Measurements from ENCODE around the gene BMX.

BMX gene

DNA sequence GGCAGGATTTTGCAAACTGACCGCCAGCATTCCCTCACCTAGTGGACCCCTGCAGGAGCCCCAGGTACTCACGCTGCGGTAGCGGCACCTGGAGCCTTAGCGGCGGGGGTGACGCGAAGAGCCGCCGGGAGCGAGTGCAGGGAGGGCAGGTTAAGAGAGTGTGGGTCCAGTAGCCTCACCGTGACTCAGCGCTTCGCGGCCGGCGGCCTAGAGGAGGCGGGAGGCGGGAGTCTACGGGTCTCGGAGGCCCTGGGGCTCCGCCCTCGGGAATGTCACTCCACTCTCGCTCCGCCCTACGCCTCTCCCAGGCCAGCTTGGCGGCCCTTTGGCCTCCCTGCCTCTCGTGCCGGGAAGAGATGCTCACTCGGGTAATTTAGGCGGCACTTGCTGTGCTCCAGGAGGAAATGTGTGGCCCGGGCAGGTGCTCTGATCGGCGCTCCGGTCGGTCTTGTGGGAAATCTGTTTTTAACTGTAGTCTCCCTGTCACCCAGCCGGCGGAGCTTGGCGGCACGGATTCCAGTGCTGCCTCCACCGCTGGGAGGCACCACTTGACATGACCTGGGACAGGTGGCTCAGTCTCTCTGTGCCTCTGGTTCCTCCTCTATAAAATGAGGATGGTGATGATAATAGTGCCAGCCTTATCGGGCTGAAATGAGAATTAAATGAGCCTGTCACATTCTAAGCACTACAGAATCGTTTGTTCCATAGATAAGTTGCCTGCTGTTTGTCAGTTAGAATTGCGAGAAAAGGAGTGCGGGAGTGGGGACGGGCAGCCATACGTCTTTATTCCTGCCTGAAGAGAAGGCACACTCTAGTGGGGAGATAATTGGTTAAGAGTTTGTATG lies 7.3 kb upstream of the BMX start, which contains the start of gene PIR:
Gene PIR (minus strand): TSS at position 216 of the 845 bp plus-strand sequence. CDS start 2,076 bp downstream, outside the sequence.
- Mint-ChIP-seq H3K36me3 (ENCODE audit: insufficient read depth) (no peaks in the 10 kb centered on the region), H3K27me3 (peaks cover 10 to 15% of the 10 kb centered on the region in 2 donors), H3K4me3 (peak within 1 kb of the TSS; percentile 69 to 76), H3K9me3 (no peaks in the 10 kb centered on the region), H3K27ac (no peak within 1 kb of the TSS), H3K4me1 (ENCODE audit: low read depth in 2 of 2) (peaks cover 3 to 10% of the 10 kb centered on the region in 2 donors)
- DNase-seq (peak in 2 of 3 experiments; percentile 2 to 7), ATAC-seq (replicated peaks) (peak; percentile 86)

DNA sequence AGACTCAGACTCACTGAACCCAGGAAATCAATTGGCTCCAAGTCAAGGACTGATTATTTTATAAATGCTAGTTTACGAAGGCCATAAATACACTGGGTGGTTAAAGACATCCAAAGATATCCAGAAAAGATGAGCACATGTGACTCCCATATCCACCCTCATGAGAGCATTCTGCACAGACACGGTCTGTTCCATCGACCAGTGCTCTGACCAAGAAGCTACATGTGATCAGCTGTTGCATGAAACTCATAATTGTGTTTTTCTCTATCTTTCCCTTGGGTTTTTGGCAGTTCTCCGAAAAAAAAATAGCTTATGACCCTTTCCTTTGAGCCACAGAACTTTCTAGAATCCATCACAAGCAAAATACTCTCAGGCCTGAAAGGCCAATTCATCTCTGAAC lies 4.8 kb upstream of the BMX start:
- peaks cover 3 to 10% of the 10 kb centered on the region in 2 donors for H3K4me1 Mint-ChIP-seq (ENCODE audit: low read depth in 2 of 2)
- no peak overlapping the region for H3K4me3 Mint-ChIP-seq
- H3K9me3 Mint-ChIP-seq: no peaks in the 10 kb centered on the region
- no peak overlapping the region for H3K27ac Mint-ChIP-seq
- H3K36me3 Mint-ChIP-seq (ENCODE audit: insufficient read depth): no peaks in the 10 kb centered on the region
- ATAC-seq (replicated peaks) (no peak), DNase-seq (no peak)
- H3K27me3 Mint-ChIP-seq: peaks cover 10 to 15% of the 10 kb centered on the region in 2 donors

- no peak for DNase-seq
- Mint-ChIP-seq H3K9me3 (no peaks in the 10 kb centered on the region), H3K4me3 (no peak overlapping the region), H3K27me3 (peaks cover 15% of the 10 kb centered on the region in 2 donors), H3K36me3 (ENCODE audit: insufficient read depth) (no peaks in the 10 kb centered on the region), H3K4me1 (ENCODE audit: low read depth in 2 of 2) (peaks cover 3 to 10% of the 10 kb centered on the region in 2 donors), H3K27ac (no peak overlapping the region)
- ATAC-seq (replicated peaks): no peak
Measured at GRCh38 chrX:15496824-15497223, 3.8 kb upstream of the BMX start.

- no peak overlapping the region for H3K4me3 Mint-ChIP-seq
- H3K36me3 Mint-ChIP-seq (ENCODE audit: insufficient read depth): no peaks in the 10 kb centered on the region
- peaks cover 3 to 10% of the 10 kb centered on the region in 2 donors for H3K4me1 Mint-ChIP-seq (ENCODE audit: low read depth in 2 of 2)
- no peak overlapping the region for H3K27ac Mint-ChIP-seq
- H3K9me3 Mint-ChIP-seq: no peaks in the 10 kb centered on the region
- peak; percentile 38 to 52 (median 42) for DNase-seq
- peaks cover 15 to 21% of the 10 kb centered on the region in 2 donors for H3K27me3 Mint-ChIP-seq
- ATAC-seq (replicated peaks): peak; percentile 55
Measured at GRCh38 chrX:15497865-15498264, 2.7 kb upstream of the BMX start.

GRCh38 chrX:15498741-15499140 lies 1.9 kb upstream of the BMX start:
- peaks cover 3 to 5% of the 10 kb centered on the region in 2 donors for H3K4me1 Mint-ChIP-seq (ENCODE audit: low read depth in 2 of 2)
- DNase-seq (no peak), ATAC-seq (replicated peaks) (no peak)
- H3K27me3 Mint-ChIP-seq: peaks cover 9 to 17% of the 10 kb centered on the region in 2 donors
- no peak overlapping the region for H3K27ac Mint-ChIP-seq
- no peak overlapping the region for H3K4me3 Mint-ChIP-seq
- H3K9me3 Mint-ChIP-seq: no peaks in the 10 kb centered on the region
- H3K36me3 Mint-ChIP-seq (ENCODE audit: insufficient read depth): no peaks in the 10 kb centered on the region

DNA sequence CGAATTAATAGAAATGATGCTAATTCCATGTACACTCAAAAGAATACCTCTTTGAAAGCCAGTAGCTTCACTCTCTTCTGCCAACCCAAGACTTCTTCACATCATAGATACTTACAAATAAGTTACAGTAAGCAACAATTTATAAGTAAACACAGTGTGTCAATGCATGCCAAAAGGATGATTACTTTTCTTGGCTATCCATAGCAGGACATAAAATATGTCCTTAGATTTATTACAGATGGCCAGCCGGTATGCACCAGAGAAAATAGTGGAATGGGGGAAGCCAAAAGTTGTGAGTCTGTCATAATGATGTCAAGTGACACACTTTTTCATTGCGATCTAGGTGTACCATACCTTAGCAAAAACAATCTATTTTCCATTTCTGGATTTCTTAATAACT lies 631 bp upstream of the BMX start:
- no peak for ATAC-seq (replicated peaks)
- no peak for DNase-seq
- no peak overlapping the region for H3K4me3 Mint-ChIP-seq
- H3K27ac Mint-ChIP-seq: no peak overlapping the region
- H3K36me3 Mint-ChIP-seq (ENCODE audit: insufficient read depth): no peaks in the 10 kb centered on the region
- H3K27me3 Mint-ChIP-seq: peaks cover 17 to 22% of the 10 kb centered on the region in 2 donors
- no peaks in the 10 kb centered on the region for H3K9me3 Mint-ChIP-seq
- H3K4me1 Mint-ChIP-seq (ENCODE audit: low read depth in 2 of 2): peaks cover 3 to 5% of the 10 kb centered on the region in 2 donors

DNA sequence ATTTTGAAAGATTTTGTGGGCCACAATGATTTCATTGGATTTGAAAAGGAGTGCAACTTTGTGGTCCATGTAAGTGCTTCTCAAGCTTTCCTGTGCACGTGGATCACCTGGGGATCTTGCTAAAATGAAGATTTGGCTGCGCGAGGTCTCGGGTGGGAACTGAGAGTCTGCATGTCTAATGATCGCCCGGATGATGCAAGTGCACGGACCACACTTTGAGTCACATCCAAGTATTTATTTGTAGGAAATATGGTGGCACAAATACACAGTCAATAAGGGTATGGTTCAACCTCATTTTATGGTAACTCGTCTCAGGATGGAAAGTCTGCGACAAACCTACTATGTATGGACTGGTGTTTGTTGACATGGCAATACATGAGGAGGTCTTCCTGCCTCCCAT lies 899 bp downstream of the BMX start:
- Mint-ChIP-seq H3K27ac (no peak overlapping the region), H3K36me3 (ENCODE audit: insufficient read depth) (no peaks in the 10 kb centered on the region), H3K27me3 (peaks cover 17 to 22% of the 10 kb centered on the region in 2 donors), H3K4me3 (no peak overlapping the region), H3K9me3 (no peaks in the 10 kb centered on the region), H3K4me1 (ENCODE audit: low read depth in 2 of 2) (peaks cover 3 to 5% of the 10 kb centered on the region in 2 donors)
- no peak for DNase-seq
- no peak for ATAC-seq (replicated peaks)

- Mint-ChIP-seq H3K9me3 (no peaks in the 10 kb centered on the region), H3K4me3 (no peak overlapping the region), H3K27me3 (peaks cover 14 to 30% of the 10 kb centered on the region in 2 donors), H3K4me1 (ENCODE audit: low read depth in 2 of 2) (no peaks in the 10 kb centered on the region), H3K36me3 (ENCODE audit: insufficient read depth) (no peaks in the 10 kb centered on the region), H3K27ac (no peak overlapping the region)
- ATAC-seq (replicated peaks) (no peak), DNase-seq (no peak)
Measured at GRCh38 chrX:15504661-15505060, 4.1 kb downstream of the BMX start.

- Mint-ChIP-seq H3K9me3 (no peaks in the 10 kb centered on the region), H3K27me3 (peaks cover 18 to 35% of the 10 kb centered on the region in 2 donors), H3K4me3 (no peak overlapping the region), H3K4me1 (ENCODE audit: low read depth in 2 of 2) (no peaks in the 10 kb centered on the region), H3K36me3 (ENCODE audit: insufficient read depth) (no peaks in the 10 kb centered on the region), H3K27ac (no peak overlapping the region)
- DNase-seq (no peak), ATAC-seq (replicated peaks) (no peak)
Measured at GRCh38 chrX:15505101-15505500, 4.5 kb downstream of the BMX start.

DNA sequence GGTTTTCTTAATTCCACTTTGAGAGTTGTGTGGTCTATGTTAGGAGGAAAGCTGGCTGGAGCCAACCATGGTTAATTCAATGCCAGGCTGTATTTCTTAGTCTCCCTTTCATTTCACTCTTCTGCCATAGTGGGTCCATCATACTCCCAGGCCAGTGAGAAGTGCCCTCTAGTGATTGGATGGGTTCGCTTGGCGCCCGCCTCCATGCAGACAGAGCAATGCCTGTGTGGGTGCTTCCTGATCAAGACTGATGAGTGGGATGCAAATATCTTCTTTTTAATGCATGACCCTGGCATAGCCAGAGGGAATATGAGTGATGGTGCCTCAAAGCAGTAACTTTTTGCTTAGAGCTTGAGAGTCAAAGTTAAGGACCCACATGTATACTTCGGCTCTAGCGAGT lies 6.4 kb downstream of the BMX start:
- Mint-ChIP-seq H3K27me3 (peaks cover 18 to 29% of the 10 kb centered on the region in 2 donors), H3K4me1 (ENCODE audit: low read depth in 2 of 2) (no peaks in the 10 kb centered on the region), H3K4me3 (no peak overlapping the region), H3K27ac (no peak overlapping the region), H3K9me3 (no peaks in the 10 kb centered on the region), H3K36me3 (ENCODE audit: insufficient read depth) (no peaks in the 10 kb centered on the region)
- DNase-seq (no peak), ATAC-seq (replicated peaks) (no peak)

- peaks cover 8 to 18% of the 10 kb centered on the region in 2 donors for H3K27me3 Mint-ChIP-seq
- no peak for DNase-seq
- no peaks in the 10 kb centered on the region for H3K4me1 Mint-ChIP-seq (ENCODE audit: low read depth in 2 of 2)
- H3K4me3 Mint-ChIP-seq: no peak overlapping the region
- H3K9me3 Mint-ChIP-seq: no peaks in the 10 kb centered on the region
- H3K36me3 Mint-ChIP-seq (ENCODE audit: insufficient read depth): no peaks in the 10 kb centered on the region
- no peak for ATAC-seq (replicated peaks)
- H3K27ac Mint-ChIP-seq: no peak overlapping the region
Measured at GRCh38 chrX:15509845-15510244, 9.2 kb downstream of the BMX start.

DNA sequence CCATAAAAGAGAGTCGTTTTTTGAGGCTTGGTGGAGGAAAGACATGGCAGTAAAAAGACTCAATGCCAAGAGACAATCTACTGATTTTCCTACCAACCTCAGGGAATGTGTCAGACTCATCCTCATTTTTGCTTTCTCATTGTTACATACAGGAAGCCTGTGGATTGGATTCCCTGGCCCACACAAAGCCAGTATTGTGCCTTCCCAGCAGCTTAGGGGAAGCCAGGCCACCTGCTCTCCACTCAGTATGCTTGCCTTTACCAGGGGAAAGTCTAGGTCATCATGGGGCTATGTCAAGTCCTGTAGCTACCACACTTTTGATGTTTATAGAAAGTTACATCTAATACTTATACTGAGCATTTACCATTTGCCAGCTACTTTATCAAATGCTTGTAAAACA lies 11.0 kb downstream of the BMX start:
- H3K36me3 Mint-ChIP-seq (ENCODE audit: insufficient read depth): no peaks in the 10 kb centered on the region
- H3K27ac Mint-ChIP-seq: no peak overlapping the region
- no peak for DNase-seq
- H3K27me3 Mint-ChIP-seq: peaks cover 8 to 18% of the 10 kb centered on the region in 2 donors
- no peak for ATAC-seq (replicated peaks)
- no peak overlapping the region for H3K4me3 Mint-ChIP-seq
- no peaks in the 10 kb centered on the region for H3K4me1 Mint-ChIP-seq (ENCODE audit: low read depth in 2 of 2)
- H3K9me3 Mint-ChIP-seq: no peaks in the 10 kb centered on the region

- Mint-ChIP-seq H3K4me1 (ENCODE audit: low read depth in 2 of 2) (no peaks in the 10 kb centered on the region), H3K27ac (no peak overlapping the region), H3K9me3 (no peaks in the 10 kb centered on the region), H3K27me3 (peaks cover 8 to 18% of the 10 kb centered on the region in 2 donors), H3K36me3 (ENCODE audit: insufficient read depth) (no peaks in the 10 kb centered on the region), H3K4me3 (no peak overlapping the region)
- DNase-seq (no peak), ATAC-seq (replicated peaks) (no peak)
Measured at GRCh38 chrX:15512401-15512965, 11.9 kb downstream of the BMX start.

DNA sequence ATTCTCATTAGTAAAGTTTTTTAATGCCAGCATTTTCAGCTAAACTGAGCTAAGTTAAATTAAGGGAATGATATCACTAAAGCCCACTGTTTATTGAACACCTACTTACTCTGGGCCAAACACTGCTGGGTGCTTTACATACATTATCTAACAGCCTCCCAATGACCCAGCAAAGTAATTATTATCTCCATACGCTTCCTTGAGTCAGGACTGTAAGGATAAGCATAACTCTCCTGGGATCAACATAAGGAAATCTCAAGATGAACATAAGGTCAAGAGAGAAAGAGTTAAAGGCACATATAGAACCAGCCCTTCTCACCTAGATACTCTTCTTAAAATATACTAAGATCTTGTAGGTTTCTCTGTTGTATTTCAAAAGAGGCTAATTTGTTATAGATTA lies 13.7 kb downstream of the BMX start:
- peaks cover 8% of the 10 kb centered on the region in 2 donors for H3K27me3 Mint-ChIP-seq
- H3K4me1 Mint-ChIP-seq (ENCODE audit: low read depth in 2 of 2): no peaks in the 10 kb centered on the region
- no peak for ATAC-seq (replicated peaks)
- no peaks in the 10 kb centered on the region for H3K36me3 Mint-ChIP-seq (ENCODE audit: insufficient read depth)
- H3K9me3 Mint-ChIP-seq: no peaks in the 10 kb centered on the region
- no peak overlapping the region for H3K27ac Mint-ChIP-seq
- DNase-seq: no peak
- no peak overlapping the region for H3K4me3 Mint-ChIP-seq

All from effector memory CD8-positive, alpha-beta T cell (primary cell).